H1 (cell line): Measurements from ENCODE around the gene SERINC5. TPM values are rescaled to one million over a fixed set of nuclear protein-coding genes. Genes with fewer than 3 reads are reported as not detected.

Experiments used
- CTCF ChIA-PET: fragments of 300-600 bp; sonication (Branson Sonifier 250); formaldehyde crosslinking; loops from one replicate; lab custom pipeline; 2021; ENCODE audit not compliant: partially characterized antibody; lab: Charles Lee
- POLR2A ChIA-PET: fragments of 300-600 bp; sonication (Branson Sonifier 250); formaldehyde crosslinking; loops from one replicate; lab custom pipeline; 2021; ENCODE audit warnings: inconsistent platforms; ENCODE audit not compliant: partially characterized antibody; lab: Charles Lee
- DNase-seq, 2 experiments: peaks; one replicate each; pipeline versions ENCODE4 v3.0.0 to v3.0.0-alpha.2; 2010 to 2022; ENCODE audit warnings: low spot score in 2 of 2, low read depth in 1 of 2, mixed read lengths in 1 of 2
- FAIRE-seq: peaks from 2 replicates; lab custom pipeline; 2011; peaks lifted over from hg19 to GRCh38; lab: Jason Lieb, UNC
- H2AFZ ChIP-seq: 2 replicates; pipeline ENCODE4 v1.8.1; 2012; ENCODE audit warnings: low read length, inconsistent platforms
- H2AK5ac ChIP-seq: 2 replicates; pipeline ENCODE4 v1.6.1; 2013; ENCODE audit warnings: low read depth, low read length
- H2BK120ac ChIP-seq: replicated peaks from 2 replicates; pipeline ENCODE3; 2013; ENCODE audit warnings: low read depth, low read length, inconsistent platforms
- H2BK12ac ChIP-seq: 2 replicates; pipeline ENCODE4 v1.6.1; 2013; ENCODE audit warnings: low read depth, low read length
- H2BK15ac ChIP-seq: 2 replicates; pipeline ENCODE4 v1.6.1; 2013; ENCODE audit warnings: low read length
- H2BK20ac ChIP-seq: 2 replicates; pipeline ENCODE4 v1.6.1; 2013; ENCODE audit warnings: low read length
- H2BK5ac ChIP-seq: 2 replicates; pipeline ENCODE4 v1.6.1; 2013; ENCODE audit warnings: low read depth, low read length
- H3K14ac ChIP-seq: 2 replicates; pipeline ENCODE4 v1.6.1; 2013; ENCODE audit warnings: inconsistent platforms; ENCODE audit not compliant: insufficient read length
- H3K18ac ChIP-seq: 2 replicates; pipeline ENCODE4 v1.6.1; 2013; ENCODE audit warnings: low read length; ENCODE audit errors: extremely low read depth
- H3K23ac ChIP-seq: 2 replicates; pipeline ENCODE4 v1.6.1; 2013; ENCODE audit warnings: inconsistent platforms; ENCODE audit not compliant: insufficient read length
- H3K23me2 ChIP-seq: 2 replicates; pipeline ENCODE4 v1.6.1; 2013; ENCODE audit warnings: low read depth, low read length
- H3K27ac ChIP-seq: 2 replicates; pipeline ENCODE4 v1.6.1; 2011; ENCODE audit warnings: low read depth, low read length, inconsistent platforms
- H3K27me3 ChIP-seq, 4 experiments: replicated peaks in 1 of 4; 1 replicate in 1 of 4; 2 replicates in 3 of 4; pipeline versions ENCODE4 v1.6.1 to v1.8.1; 2011 to 2013; ENCODE audit warnings: low read length in 3 of 4, mild to moderate bottlenecking in 3 of 4, inconsistent platforms in 2 of 4, mixed read lengths in 2 of 4, moderate library complexity in 1 of 4; ENCODE audit not compliant: control insufficient read depth in 3 of 4, insufficient read depth in 3 of 4; ENCODE audit errors: extremely low read depth in 1 of 4
- H3K36me3 ChIP-seq, 4 experiments: 2 replicates each; pipeline versions ENCODE4 v1.6.1 to v1.8.1; 2011 to 2013; ENCODE audit warnings: mild to moderate bottlenecking in 4 of 4, low read length in 3 of 4, moderate library complexity in 2 of 4, control low read depth in 1 of 4, inconsistent platforms in 1 of 4; ENCODE audit not compliant: insufficient read depth in 4 of 4, control insufficient read depth in 2 of 4
- H3K4ac ChIP-seq: replicated peaks from 2 replicates; pipeline ENCODE3; 2013; ENCODE audit warnings: low read length, low read depth, mixed read lengths, inconsistent platforms; ENCODE audit not compliant: insufficient read length
- H3K4me1 ChIP-seq, 4 experiments: replicated peaks in 1 of 4; 1 replicate in 1 of 4; 2 replicates in 3 of 4; pipeline versions ENCODE4 v1.6.1 to v1.8.1; 2011 to 2013; ENCODE audit warnings: low read length in 3 of 4, inconsistent platforms in 2 of 4, mixed read lengths in 1 of 4; ENCODE audit not compliant: insufficient read depth in 4 of 4, control insufficient read depth in 3 of 4
- H3K4me2 ChIP-seq, 2 experiments: 2 replicates each; pipeline versions ENCODE4 v1.6.1 to v1.8.1; 2011 to 2013; ENCODE audit warnings: low read depth in 2 of 2, low read length in 2 of 2, control low read depth in 1 of 2, inconsistent platforms in 1 of 2, mild to moderate bottlenecking in 1 of 2; ENCODE audit not compliant: insufficient read depth in 1 of 2
- H3K4me3 ChIP-seq, 4 experiments: fragments of 200-600, 300-600 bp in 1 of 4; sonication (generic), shearing (Covaris generic), sonication (Bioruptor Twin) in 1 of 4; 2 replicates each; pipeline versions ENCODE4 v1.5.1 to v1.8.1; 2011 to 2016; ENCODE audit warnings: low read length in 4 of 4, low read depth in 3 of 4, control low read depth in 2 of 4, inconsistent platforms in 2 of 4, mild to moderate bottlenecking in 2 of 4, mixed read lengths in 1 of 4, moderate library complexity in 1 of 4; ENCODE audit not compliant: insufficient read depth in 2 of 4; ENCODE audit errors: extremely low read depth in 1 of 4
- H3K56ac ChIP-seq: replicated peaks from 2 replicates; pipeline ENCODE3; 2013; ENCODE audit warnings: low read depth, mild to moderate bottlenecking, mixed read lengths, low read length, inconsistent platforms; ENCODE audit not compliant: insufficient read length
- H3K79me1 ChIP-seq: 2 replicates; pipeline ENCODE4 v1.6.1; 2013; ENCODE audit warnings: low read depth, low read length, control low read depth
- H3K79me2 ChIP-seq, 2 experiments: 2 replicates each; pipeline versions ENCODE4 v1.6.1 to v1.8.1; 2012 to 2013; ENCODE audit warnings: low read length in 2 of 2, mild to moderate bottlenecking in 2 of 2, inconsistent platforms in 1 of 2; ENCODE audit not compliant: insufficient read depth in 2 of 2, control insufficient read depth in 1 of 2
- H3K9ac ChIP-seq, 4 experiments: replicated peaks in 1 of 4; 1 replicate in 1 of 4; 2 replicates in 3 of 4; pipeline versions ENCODE4 v1.6.1 to v1.8.1; 2011 to 2013; ENCODE audit warnings: low read depth in 3 of 4, low read length in 3 of 4, control low read depth in 2 of 4, mild to moderate bottlenecking in 2 of 4, moderate library complexity in 2 of 4, inconsistent platforms in 1 of 4; ENCODE audit errors: extremely low read depth in 1 of 4
- H3K9me3 ChIP-seq, 2 experiments: 2 replicates each; pipeline versions ENCODE4 v1.6.1 to v1.8.1; 2012 to 2013; ENCODE audit warnings: mild to moderate bottlenecking in 2 of 2, moderate library complexity in 2 of 2, control low read depth in 1 of 2, inconsistent platforms in 1 of 2, low read depth in 1 of 2, low read length in 1 of 2, mixed read lengths in 1 of 2; ENCODE audit not compliant: insufficient read depth in 2 of 2
- H4K20me1 ChIP-seq, 2 experiments: replicated peaks in 1 of 2; 2 replicates each; pipeline versions ENCODE3 to v1.8.1; 2011 to 2013; ENCODE audit warnings: inconsistent platforms in 2 of 2, low read length in 2 of 2, mild to moderate bottlenecking in 1 of 2; ENCODE audit not compliant: insufficient read depth in 2 of 2, control insufficient read depth in 1 of 2
- H4K5ac ChIP-seq: 2 replicates; pipeline ENCODE4 v1.6.1; 2013; ENCODE audit warnings: low read length, low read depth, mixed read lengths, inconsistent platforms; ENCODE audit not compliant: insufficient read length
- H4K8ac ChIP-seq: 2 replicates; pipeline ENCODE4 v1.8.0; 2013; ENCODE audit warnings: mild to moderate bottlenecking, moderate library complexity, low read length, inconsistent platforms; ENCODE audit not compliant: insufficient read depth; ENCODE audit errors: extremely low read depth
- H4K91ac ChIP-seq: replicated peaks from 2 replicates; pipeline ENCODE3; 2013; ENCODE audit warnings: low read length, mixed read lengths, inconsistent platforms; ENCODE audit not compliant: insufficient read length
- CHD1 ChIP-seq: IDR thresholded peaks from 2 replicates; pipeline ENCODE4 v1.6.1; 2012; ENCODE audit warnings: low read depth, low read length, improper control_type of control experiment
- CREB1 ChIP-seq: IDR thresholded peaks from 2 replicates; pipeline ENCODE4 v1.6.1; 2012; ENCODE audit warnings: inconsistent platforms
- FOSL1 ChIP-seq: IDR thresholded peaks from 2 replicates; pipeline ENCODE4 v1.6.1; 2011; ENCODE audit warnings: mild to moderate bottlenecking, low read depth, low read length, moderate library complexity; ENCODE audit not compliant: insufficient read depth
- YY1 ChIP-seq: IDR thresholded peaks from 2 replicates; pipeline ENCODE4 v1.6.1; 2011; ENCODE audit warnings: low read depth, mild to moderate bottlenecking, low read length
- WGBS, 2 experiments: shearing (Covaris generic) in 1 of 2; methylation state at CpG; one replicate each; pipeline versions ENCODE4 v1.1.6 to v1.1.7; 2013 to 2015; ENCODE audit warnings: low lambda C conversion rate in 2 of 2, mixed read lengths in 2 of 2, inconsistent platforms in 1 of 2, low coverage in 1 of 2, missing lambda C conversion rate in 1 of 2; ENCODE audit not compliant: insufficient replicate concordance in 2 of 2, insufficient coverage in 1 of 2, insufficient read length in 1 of 2; ENCODE audit errors: extremely low coverage in 1 of 2, missing lambda C conversion rate in 1 of 2; 5-methylcytosine and 5-hydroxymethylcytosine counted together
- polyA plus RNA-seq, 7 experiments: library from polyadenylated mRNA; depleted of rRNA in 3 of 7; stranded (reverse) in 5 of 7; unstranded in 2 of 7; fragments of >200 nt in 5 of 7; fragments of 200-250 nt in 2 of 7; gene quantifications; 1 replicate in 5 of 7; 2 replicates in 1 of 7; 4 replicates in 1 of 7; pipeline versions ENCODE4 v1.2.1 to v1.2.3, GENCODE V29; 2011 to 2013; ENCODE audit warnings: missing spikeins in 2 of 7, mixed read lengths in 2 of 7
- total RNA-seq: library from RNA; stranded (reverse); fragmentation: NEBNext Ultra II Directional; extraction: Animal tissue kit (Norgen Biotek cat#: 25700); gene quantifications from 2 replicates; pipeline ENCODE4 v1.2.1, GENCODE V29; 2021
- TF ChIP-seq, protein P1 (sequence below): IDR thresholded peaks from 2 replicates; pipeline ENCODE4 v1.6.1; 2011; ENCODE audit warnings: low read length, improper control_type of control experiment
- TF ChIP-seq, protein P2 (sequence below): IDR thresholded peaks from 2 replicates; pipeline ENCODE4 v1.6.1; 2011; ENCODE audit warnings: low read depth, mild to moderate bottlenecking, low read length; ENCODE audit not compliant: insufficient read depth

SERINC5 gene
- total and polyA plus RNA-seq, 2 of the 8 experiments (the other 6 are each of a cell fraction or from before 2014, with no cell fraction given): 32.2 to 149 TPM

DNA sequence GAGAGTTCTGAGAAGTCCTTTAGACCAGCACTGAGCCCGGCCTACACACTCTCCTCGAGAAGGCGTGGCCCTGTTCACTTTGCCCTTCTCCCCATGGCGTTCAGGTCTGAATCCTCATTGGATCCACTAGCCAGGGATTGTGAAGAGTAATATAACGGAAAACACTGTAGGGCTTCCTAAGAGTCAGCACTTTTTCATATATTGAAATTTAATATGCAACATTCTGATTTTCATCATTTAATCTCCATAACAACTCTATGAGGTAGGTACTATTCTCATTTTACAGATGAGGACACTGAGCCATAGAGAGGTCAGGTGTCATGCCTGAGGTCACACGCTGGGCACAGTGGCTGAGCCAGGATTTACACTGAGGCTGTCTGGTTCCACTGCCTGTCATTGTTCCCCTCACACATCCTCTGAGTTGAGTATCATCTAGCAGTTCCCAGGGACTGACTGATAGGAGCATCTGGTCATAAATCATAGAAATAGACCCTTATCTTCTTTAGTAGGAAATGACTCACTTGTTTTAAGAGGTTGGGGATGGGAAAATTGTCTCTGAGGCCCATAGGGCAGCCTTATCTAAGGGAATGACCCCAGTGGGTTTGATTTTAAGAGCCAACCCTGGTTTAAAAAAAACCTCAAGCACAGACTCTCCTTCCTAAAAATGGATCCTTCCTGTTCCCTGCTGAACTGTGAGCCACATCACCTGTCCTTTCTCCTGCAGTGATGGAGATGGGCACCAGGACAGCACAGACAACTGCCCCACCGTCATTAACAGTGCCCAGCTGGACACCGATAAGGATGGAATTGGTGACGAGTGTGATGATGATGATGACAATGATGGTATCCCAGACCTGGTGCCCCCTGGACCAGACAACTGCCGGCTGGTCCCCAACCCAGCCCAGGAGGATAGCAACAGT is 179.5 kb downstream of the SERINC5 start:
- Histone ChIP-seq H3K9ac (no peak overlapping the region), H2AK5ac (no peak overlapping the region), H3K27ac (no peak overlapping the region), H3K23me2 (no peaks in the 10 kb centered on the region), H2BK5ac (no peak overlapping the region), H2BK120ac (no peak overlapping the region), H3K4ac (no peak overlapping the region), H4K5ac (no peak overlapping the region), H3K79me1 (no peaks in the 10 kb centered on the region), H3K79me2 (no peaks in the 10 kb centered on the region), H2BK15ac (no peak overlapping the region), H4K91ac (no peak overlapping the region), H3K18ac (no peak overlapping the region), H3K4me2 (no peak overlapping the region), H3K23ac (no peak overlapping the region), H2AFZ (no peak overlapping the region), H2BK12ac (no peak overlapping the region), H3K4me1 (no peaks in the 10 kb centered on the region), H3K36me3 (no peaks in the 10 kb centered on the region; a peak in 1 of 8 replicates), H3K14ac (no peak overlapping the region), H3K56ac (no peak overlapping the region), H3K27me3 (no peaks in the 10 kb centered on the region), H2BK20ac (no peak overlapping the region), H4K20me1 (no peaks in the 10 kb centered on the region), H4K8ac (no peak overlapping the region), H3K9me3 (no peaks in the 10 kb centered on the region; a peak in 1 of 4 replicates), H3K4me3 (no peak overlapping the region)
- 84% methylated on average over 10 of the region's 10 CpGs; no CpG with 5 or more reads in 1 of the 2 experiments for WGBS, 2 experiments
- ChIA-PET POLR2A (no interaction called here), CTCF (interaction anchor here (0.7 to 1.1 kb wide), 2 partner anchors 11 to 198 kb away, joined by 3 to 6 read pairs; no protein-coding TSS in a partner anchor)
- FAIRE-seq: no peak
- TF ChIP-seq, protein P1, sequence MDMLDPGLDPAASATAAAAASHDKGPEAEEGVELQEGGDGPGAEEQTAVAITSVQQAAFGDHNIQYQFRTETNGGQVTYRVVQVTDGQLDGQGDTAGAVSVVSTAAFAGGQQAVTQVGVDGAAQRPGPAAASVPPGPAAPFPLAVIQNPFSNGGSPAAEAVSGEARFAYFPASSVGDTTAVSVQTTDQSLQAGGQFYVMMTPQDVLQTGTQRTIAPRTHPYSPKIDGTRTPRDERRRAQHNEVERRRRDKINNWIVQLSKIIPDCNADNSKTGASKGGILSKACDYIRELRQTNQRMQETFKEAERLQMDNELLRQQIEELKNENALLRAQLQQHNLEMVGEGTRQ: no peak
- no peak for TF ChIP-seq YY1
- no peak for TF ChIP-seq CHD1
- TF ChIP-seq CREB1: no peak
- TF ChIP-seq FOSL1: no peak
- TF ChIP-seq, protein P2, sequence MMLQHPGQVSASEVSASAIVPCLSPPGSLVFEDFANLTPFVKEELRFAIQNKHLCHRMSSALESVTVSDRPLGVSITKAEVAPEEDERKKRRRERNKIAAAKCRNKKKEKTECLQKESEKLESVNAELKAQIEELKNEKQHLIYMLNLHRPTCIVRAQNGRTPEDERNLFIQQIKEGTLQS: no peak
- no peak for DNase-seq
